HepG2 (cell line): ENCODE measurements around the gene DTNA. TPM values are rescaled to one million over a fixed set of nuclear protein-coding genes. Genes with fewer than 3 reads are reported as not detected.

ENCODE experiments used
- ATAC-seq: fragments of 200-7000 bp; cut with Tn5 transposase; 3 replicates; pipeline ENCODE4 v1.9.1; 2020; ENCODE audit warnings: mild to moderate bottlenecking, moderate library complexity
- BruUV-seq: library from RNA; stranded (reverse); fragments of 400-500 nt; replicated peaks from 2 replicates; lab custom pipeline; 2021; lab: Mats Ljungman, UMichigan
- CTCF ChIA-PET: fragments of 300-600 bp; formaldehyde crosslinking; extraction: SDS; loops from one replicate; lab custom pipeline; 2021; ENCODE audit warnings: low total read pairs, inconsistent platforms, low intra/inter-chr PET ratio; lab: Yijun Ruan, JAX
- POLR2A ChIA-PET: fragments of 350-600 bp; sonication (Branson Sonifier 250); formaldehyde crosslinking; loops from one replicate; lab custom pipeline; 2020; ENCODE audit warnings: antibody characterized with exemption, inconsistent platforms; lab: Yijun Ruan, JAX
- DNase-seq: peaks from one replicate; pipeline ENCODE4 v3.0.0-alpha.2; 2015; ENCODE audit warnings: low spot score
- FAIRE-seq: peaks from 3 replicates; lab custom pipeline; 2011; peaks lifted over from hg19 to GRCh38; lab: Jason Lieb, UNC
- H2AFZ ChIP-seq: one replicate; pipeline ENCODE4 v1.6.1; 2011; ENCODE audit warnings: low read length, inconsistent platforms
- H3K27ac ChIP-seq: fragments of 300-600 bp; 3 replicates; pipeline ENCODE4 v1.8.0; 2011; ENCODE audit warnings: mixed run types, mild to moderate bottlenecking, mixed read lengths, low read length, inconsistent platforms; ENCODE audit not compliant: insufficient read depth; ENCODE audit errors: extremely low read length
- H3K27me3 ChIP-seq, 2 experiments: fragments of 200-600 bp in 1 of 2; 2 replicates in 1 of 2; 3 replicates in 1 of 2; pipeline versions ENCODE4 v1.6.0 to v1.8.0; 2011; ENCODE audit warnings: low read length in 2 of 2, mild to moderate bottlenecking in 2 of 2, moderate library complexity in 2 of 2, inconsistent platforms in 1 of 2; ENCODE audit not compliant: insufficient read depth in 2 of 2, control insufficient read depth in 1 of 2
- H3K36me3 ChIP-seq, 2 experiments: fragments of 200-600 bp in 1 of 2; replicated peaks in 1 of 2; 2 replicates in 1 of 2; 3 replicates in 1 of 2; pipeline versions ENCODE4 v1.5.1 to v1.8.0; 2011; ENCODE audit warnings: low read length in 2 of 2, inconsistent platforms in 1 of 2; ENCODE audit not compliant: insufficient read depth in 2 of 2, control insufficient read depth in 1 of 2
- H3K4me1 ChIP-seq: 2 replicates; pipeline ENCODE4 v1.5.1; 2012; ENCODE audit warnings: low read length, inconsistent platforms; ENCODE audit not compliant: insufficient read depth
- H3K4me2 ChIP-seq: 2 replicates; pipeline ENCODE4 v1.6.0; 2011; ENCODE audit warnings: low read depth, low read length, inconsistent platforms
- H3K4me3 ChIP-seq, 3 experiments: fragments of 200-600 bp in 1 of 3; sonication (generic), shearing (Covaris generic) in 1 of 3; replicated peaks in 1 of 3; 2 replicates each; pipeline ENCODE4 v1.5.1; 2011 to 2016; ENCODE audit warnings: low read length in 3 of 3, inconsistent platforms in 2 of 3, low read depth in 2 of 3, mild to moderate bottlenecking in 2 of 3, control low read depth in 1 of 3, mixed read lengths in 1 of 3; ENCODE audit not compliant: insufficient read depth in 1 of 3
- H3K79me2 ChIP-seq: one replicate; pipeline ENCODE4 v1.6.1; 2011; ENCODE audit warnings: low read length, inconsistent platforms; ENCODE audit not compliant: insufficient read depth
- H3K9ac ChIP-seq: 2 replicates; pipeline ENCODE4 v1.6.0; 2011; ENCODE audit warnings: mild to moderate bottlenecking, low read depth, low read length, inconsistent platforms; ENCODE audit not compliant: insufficient read depth
- H3K9me3 ChIP-seq: 2 replicates; pipeline ENCODE4 v1.5.1; 2012; ENCODE audit warnings: mild to moderate bottlenecking, low read length
- H4K20me1 ChIP-seq: 2 replicates; pipeline ENCODE4 v1.6.0; 2011; ENCODE audit warnings: inconsistent platforms, mild to moderate bottlenecking, low read length, moderate library complexity; ENCODE audit not compliant: insufficient read depth
- ARID2 ChIP-seq: sonication (generic); formaldehyde crosslinking; IDR thresholded peaks from 2 replicates; pipeline ENCODE4 v1.8.1; 2022; ENCODE audit warnings: mild to moderate bottlenecking, missing genetic modification reagents, borderline replicate concordance
- EHMT2 ChIP-seq: fragments of 200-600 bp; sonication (generic); IDR thresholded peaks from 2 replicates; pipeline ENCODE4 v1.7.0; 2017; ENCODE audit warnings: antibody characterized with exemption, low read depth, low read length, borderline replicate concordance
- FOSL2 ChIP-seq: sonication (generic); formaldehyde crosslinking; IDR thresholded peaks from 2 replicates; pipeline ENCODE4 v1.4.0; 2020; ENCODE audit warnings: missing genetic modification reagents
- KDM3A ChIP-seq: IDR thresholded peaks from 2 replicates; pipeline ENCODE4 v1.6.1; 2018; ENCODE audit warnings: low read depth, missing compliant biosample characterization
- SP5 ChIP-seq: IDR thresholded peaks from 2 replicates; pipeline ENCODE4 v1.6.1; 2016; ENCODE audit warnings: low read depth, borderline replicate concordance
- TEAD3 ChIP-seq: optimal IDR thresholded peaks from 2 replicates; pipeline ENCODE3; 2016; ENCODE audit warnings: borderline replicate concordance
- ZMYM3 ChIP-seq: sonication (generic); formaldehyde crosslinking; IDR thresholded peaks from 2 replicates; pipeline ENCODE4 v1.5.1; 2020; ENCODE audit warnings: mild to moderate bottlenecking, missing genetic modification reagents
- ZNF766 ChIP-seq: sonication (generic); formaldehyde crosslinking; IDR thresholded peaks from 2 replicates; pipeline ENCODE4 v1.5.0; 2020; ENCODE audit warnings: missing genetic modification reagents, borderline replicate concordance
- ZNF790 ChIP-seq: sonication (generic); formaldehyde crosslinking; IDR thresholded peaks from 2 replicates; pipeline ENCODE4 v1.8.0; 2022; ENCODE audit warnings: missing genetic modification reagents, mild to moderate bottlenecking, borderline replicate concordance
- WGBS: methylation state at CpG from one replicate; pipeline ENCODE4 v1.1.6; 2017; ENCODE audit warnings: low lambda C conversion rate; 5-methylcytosine and 5-hydroxymethylcytosine counted together
- in situ Hi-C: cut with HindIII; loops from 2 replicates; pipeline ENCODE4 v1.10.0; 2017; ENCODE audit warnings: low pct_unique_long_range_greater_than_20kb; ENCODE audit not compliant: extremely low pct_ligation_motif_present
- intact Hi-C: fragments of 100-400 bp; cut with micrococcal nuclease; formaldehyde crosslinking; loops from one replicate; pipeline ENCODE4 v1.10.0; 2022; ENCODE audit not compliant: unreplicated experiment
- polyA plus RNA-seq, 8 experiments: library from polyadenylated mRNA; depleted of rRNA in 3 of 8; stranded (reverse) in 7 of 8; unstranded in 1 of 8; fragments of >200 nt; fragmentation: Illumina TruSeq in 4 of 8; extraction: Trizol in 4 of 8; gene quantifications; 2 replicates each; pipeline versions ENCODE4 v1.2.1 to v1.2.3, GENCODE V29; 2011 to 2016; ENCODE audit warnings: low read depth in 4 of 8, missing spikeins in 1 of 8, mixed read lengths in 1 of 8; ENCODE audit not compliant: insufficient read depth in 1 of 8
- total RNA-seq, 5 experiments: library from RNA; depleted of rRNA; stranded (reverse); fragments of >200 nt; fragmentation: Illumina TruSeq; extraction: Trizol; gene quantifications; 2 replicates each; pipeline ENCODE4 v1.2.3, GENCODE V29; 2016; ENCODE audit warnings: low read depth in 1 of 5
- TF ChIP-seq, protein P1 (sequence below): sonication (generic); formaldehyde crosslinking; IDR thresholded peaks from 2 replicates; pipeline ENCODE4 v1.4.0; 2020; ENCODE audit warnings: mild to moderate bottlenecking, low read depth, missing genetic modification reagents
- TF ChIP-seq, protein P2 (sequence below): sonication (generic); formaldehyde crosslinking; IDR thresholded peaks from 2 replicates; pipeline ENCODE4 v1.5.0; 2020; ENCODE audit warnings: mild to moderate bottlenecking, missing genetic modification reagents
- TF ChIP-seq, protein P3 (sequence below): IDR thresholded peaks from 2 replicates; pipeline ENCODE4 v1.6.1; 2016; ENCODE audit warnings: mild to moderate bottlenecking, missing biosample characterization, missing genetic modification reagents

DTNA gene
- total and polyA plus RNA-seq, 2 of the 13 experiments (the other 11 are each of a cell fraction or from before 2014, with no cell fraction given) = 8.5 to 29.0 TPM

DNA sequence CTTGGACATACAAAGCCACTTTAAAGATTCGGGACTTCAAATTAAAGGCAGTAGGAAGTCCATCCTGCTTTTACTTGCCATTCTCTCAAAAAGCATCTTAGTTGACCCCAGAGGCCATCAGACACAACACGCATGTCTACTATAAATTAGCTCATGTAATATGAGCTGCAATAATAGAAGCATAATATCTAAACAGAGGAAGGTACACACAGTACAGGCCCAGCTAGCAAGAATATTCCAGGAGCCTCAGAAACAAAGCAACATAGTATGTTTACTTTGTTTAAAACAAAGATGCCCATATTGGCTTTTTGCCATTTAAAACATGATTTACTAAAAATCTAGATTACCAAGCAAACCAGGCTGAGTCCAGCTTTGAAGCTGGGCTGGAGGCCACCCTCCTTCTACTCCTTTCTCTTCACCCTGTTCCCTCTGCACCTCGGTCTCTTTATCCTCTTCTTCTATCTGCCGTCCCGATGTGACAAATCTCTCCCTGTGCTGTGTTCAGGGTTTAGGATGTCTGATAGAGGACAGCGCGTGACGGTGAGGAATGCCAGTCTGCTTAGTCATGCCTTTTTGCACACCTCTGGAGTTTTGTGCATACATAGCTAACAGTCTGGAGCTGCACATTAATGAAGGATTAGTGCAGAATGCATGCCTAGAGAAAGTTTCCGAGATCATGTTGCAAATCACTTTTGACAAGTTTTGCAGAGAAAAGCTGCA lies 28.2 kb downstream of the DTNA start:
- WGBS = 44% methylated on average over 9 of the region's 9 CpGs
- Histone ChIP-seq H3K9ac (no peak overlapping the region), H3K9me3 (no peaks in the 10 kb centered on the region), H3K79me2 (no peaks in the 10 kb centered on the region), H4K20me1 (no peaks in the 10 kb centered on the region), H3K36me3 (no peaks in the 10 kb centered on the region), H3K4me1 (peaks cover 8% of the 10 kb centered on the region), H3K4me2 (no peak overlapping the region), H2AFZ (no peak overlapping the region), H3K27ac (no peak overlapping the region), H3K27me3 (no peaks in the 10 kb centered on the region), H3K4me3 (no peak overlapping the region)
- ATAC-seq (peak; percentile 51; the same call in 2 of the 3 replicates), DNase-seq (peak; percentile 39), FAIRE-seq (no peak)
- CTCF ChIA-PET = no interaction called here
- TF ChIP-seq TEAD3 (CRISPR knock-in tag) (peak; percentile 18), ARID2 (CRISPR knock-in tag) (no peak), FOSL2 (CRISPR knock-in tag) (peak; percentile 56), SP5 (no peak), KDM3A (no peak), ZNF766 (CRISPR knock-in tag) (no peak), EHMT2 (no peak), ZNF790 (no peak), ZMYM3 (CRISPR knock-in tag) (no peak)
- TF ChIP-seq, protein P1, sequence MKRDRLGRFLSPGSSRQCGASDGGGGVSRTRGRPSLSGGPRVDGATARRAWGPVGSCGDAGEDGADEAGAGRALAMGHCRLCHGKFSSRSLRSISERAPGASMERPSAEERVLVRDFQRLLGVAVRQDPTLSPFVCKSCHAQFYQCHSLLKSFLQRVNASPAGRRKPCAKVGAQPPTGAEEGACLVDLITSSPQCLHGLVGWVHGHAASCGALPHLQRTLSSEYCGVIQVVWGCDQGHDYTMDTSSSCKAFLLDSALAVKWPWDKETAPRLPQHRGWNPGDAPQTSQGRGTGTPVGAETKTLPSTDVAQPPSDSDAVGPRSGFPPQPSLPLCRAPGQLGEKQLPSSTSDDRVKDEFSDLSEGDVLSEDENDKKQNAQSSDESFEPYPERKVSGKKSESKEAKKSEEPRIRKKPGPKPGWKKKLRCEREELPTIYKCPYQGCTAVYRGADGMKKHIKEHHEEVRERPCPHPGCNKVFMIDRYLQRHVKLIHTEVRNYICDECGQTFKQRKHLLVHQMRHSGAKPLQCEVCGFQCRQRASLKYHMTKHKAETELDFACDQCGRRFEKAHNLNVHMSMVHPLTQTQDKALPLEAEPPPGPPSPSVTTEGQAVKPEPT (CRISPR knock-in tag) = no peak
- TF ChIP-seq, protein P2, sequence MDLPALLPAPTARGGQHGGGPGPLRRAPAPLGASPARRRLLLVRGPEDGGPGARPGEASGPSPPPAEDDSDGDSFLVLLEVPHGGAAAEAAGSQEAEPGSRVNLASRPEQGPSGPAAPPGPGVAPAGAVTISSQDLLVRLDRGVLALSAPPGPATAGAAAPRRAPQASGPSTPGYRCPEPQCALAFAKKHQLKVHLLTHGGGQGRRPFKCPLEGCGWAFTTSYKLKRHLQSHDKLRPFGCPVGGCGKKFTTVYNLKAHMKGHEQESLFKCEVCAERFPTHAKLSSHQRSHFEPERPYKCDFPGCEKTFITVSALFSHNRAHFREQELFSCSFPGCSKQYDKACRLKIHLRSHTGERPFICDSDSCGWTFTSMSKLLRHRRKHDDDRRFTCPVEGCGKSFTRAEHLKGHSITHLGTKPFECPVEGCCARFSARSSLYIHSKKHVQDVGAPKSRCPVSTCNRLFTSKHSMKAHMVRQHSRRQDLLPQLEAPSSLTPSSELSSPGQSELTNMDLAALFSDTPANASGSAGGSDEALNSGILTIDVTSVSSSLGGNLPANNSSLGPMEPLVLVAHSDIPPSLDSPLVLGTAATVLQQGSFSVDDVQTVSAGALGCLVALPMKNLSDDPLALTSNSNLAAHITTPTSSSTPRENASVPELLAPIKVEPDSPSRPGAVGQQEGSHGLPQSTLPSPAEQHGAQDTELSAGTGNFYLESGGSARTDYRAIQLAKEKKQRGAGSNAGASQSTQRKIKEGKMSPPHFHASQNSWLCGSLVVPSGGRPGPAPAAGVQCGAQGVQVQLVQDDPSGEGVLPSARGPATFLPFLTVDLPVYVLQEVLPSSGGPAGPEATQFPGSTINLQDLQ (CRISPR knock-in tag) = no peak
- TF ChIP-seq, protein P3, sequence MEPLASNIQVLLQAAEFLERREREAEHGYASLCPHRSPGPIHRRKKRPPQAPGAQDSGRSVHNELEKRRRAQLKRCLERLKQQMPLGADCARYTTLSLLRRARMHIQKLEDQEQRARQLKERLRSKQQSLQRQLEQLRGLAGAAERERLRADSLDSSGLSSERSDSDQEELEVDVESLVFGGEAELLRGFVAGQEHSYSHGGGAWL = no peak
- BruUV-seq = no TSS peak
- POLR2A ChIA-PET = no interaction called here
- in situ Hi-C loops (no loop called here), intact Hi-C loops (loop anchor here (5.0 kb wide), 1 partner anchor 44 kb away; no protein-coding TSS in a partner anchor)
